PC-9 (cell line): Measurements from ENCODE around the gene ANKUB1. TPM values are rescaled to one million over a fixed set of nuclear protein-coding genes. Genes with fewer than 3 reads are reported as not detected.

Source experiments
- BruUV-seq: library from RNA; stranded (reverse); fragments of 400-500 nt; replicated peaks from 2 replicates; lab custom pipeline; 2021; lab: Mats Ljungman, UMichigan
- CTCF ChIA-PET: fragments of 300-600 bp; sonication (Branson Sonifier 250); formaldehyde crosslinking; loops from one replicate; lab custom pipeline; 2022; ENCODE audit warnings: antibody characterized with exemption; lab: Charles Lee
- POLR2A ChIA-PET: fragments of 300-600 bp; sonication (Branson Sonifier 250); formaldehyde crosslinking; loops from one replicate; lab custom pipeline; 2022; ENCODE audit warnings: antibody characterized with exemption; ENCODE audit not compliant: unreplicated experiment; lab: Charles Lee
- DNase-seq, 2 experiments: peaks; one replicate each; pipeline versions ENCODE4 v3.0.0 to v3.0.0-alpha.2; 2015 to 2022; ENCODE audit warnings: mixed read lengths in 1 of 2
- H2AFZ ChIP-seq: fragments of 200-600 bp; sonication (generic); 2 replicates; pipeline ENCODE4 v1.8.1; 2017; ENCODE audit warnings: antibody characterized with exemption
- H3F3A ChIP-seq: fragments of 200-600 bp; sonication (generic); 2 replicates; pipeline ENCODE4 v1.8.1; 2017; ENCODE audit warnings: antibody characterized with exemption, mild to moderate bottlenecking, low read depth; ENCODE audit not compliant: insufficient read depth
- H3K27ac ChIP-seq: fragments of 200-600 bp; sonication (generic); 2 replicates; pipeline ENCODE4 v1.6.1; 2016; ENCODE audit warnings: mixed run types
- H3K27me3 ChIP-seq: fragments of 200-600 bp; sonication (generic); 2 replicates; pipeline ENCODE4 v1.6.1; 2016; ENCODE audit warnings: low read depth, mixed run types; ENCODE audit not compliant: insufficient read depth
- H3K36me3 ChIP-seq: fragments of 200-600 bp; sonication (generic); 2 replicates; pipeline ENCODE4 v1.6.1; 2016; ENCODE audit warnings: low read depth, mixed run types
- H3K4me1 ChIP-seq: fragments of 200-600 bp; sonication (generic); replicated peaks from 2 replicates; pipeline ENCODE4 v1.6.1; 2016; ENCODE audit warnings: mixed run types; ENCODE audit not compliant: insufficient read depth
- H3K4me2 ChIP-seq: fragments of 200-600 bp; sonication (generic); 2 replicates; pipeline ENCODE4 v1.6.1; 2017; ENCODE audit warnings: mixed run types
- H3K4me3 ChIP-seq: fragments of 200-600 bp; sonication (generic); 2 replicates; pipeline ENCODE4 v1.6.1; 2016; ENCODE audit warnings: mixed run types
- H3K79me2 ChIP-seq: fragments of 200-600 bp; sonication (generic); 2 replicates; pipeline ENCODE4 v1.6.1; 2017; ENCODE audit warnings: low read depth, mixed run types
- H3K9me2 ChIP-seq: fragments of 200-600 bp; sonication (generic); 2 replicates; pipeline ENCODE4 v1.8.1; 2017; ENCODE audit warnings: mild to moderate bottlenecking; ENCODE audit not compliant: insufficient read depth
- H3K9me3 ChIP-seq: fragments of 200-600 bp; sonication (generic); 2 replicates; pipeline ENCODE4 v1.8.1; 2016; ENCODE audit warnings: low read depth; ENCODE audit not compliant: insufficient read depth
- H4K20me1 ChIP-seq: fragments of 200-600 bp; sonication (generic); 2 replicates; pipeline ENCODE4 v1.8.1; 2017; ENCODE audit not compliant: insufficient read depth
- EZH2 ChIP-seq: fragments of 200-600 bp; sonication (generic); IDR thresholded peaks from 2 replicates; pipeline ENCODE4 v1.8.0; 2017; ENCODE audit warnings: antibody characterized with exemption, low read depth
- intact Hi-C: fragments of 100-400 bp; cut with micrococcal nuclease; formaldehyde crosslinking; loops from one replicate; pipeline ENCODE4 v1.10.0; 2022; ENCODE audit not compliant: unreplicated experiment
- total RNA-seq: library from RNA; stranded (reverse); gene quantifications from 2 replicates; pipeline ENCODE4 v1.2.3, GENCODE V29; 2021
- TF ChIP-seq, protein P1 (sequence below): fragments of 200-600 bp; sonication (generic); conservative IDR thresholded peaks from 2 replicates; pipeline ENCODE4 v1.6.1; 2017; ENCODE audit warnings: mixed run types, antibody characterized with exemption, mild to moderate bottlenecking, moderate library complexity

ANKUB1 gene
- total RNA-seq, 1 experiment from 2014 or later: not detected

DNA sequence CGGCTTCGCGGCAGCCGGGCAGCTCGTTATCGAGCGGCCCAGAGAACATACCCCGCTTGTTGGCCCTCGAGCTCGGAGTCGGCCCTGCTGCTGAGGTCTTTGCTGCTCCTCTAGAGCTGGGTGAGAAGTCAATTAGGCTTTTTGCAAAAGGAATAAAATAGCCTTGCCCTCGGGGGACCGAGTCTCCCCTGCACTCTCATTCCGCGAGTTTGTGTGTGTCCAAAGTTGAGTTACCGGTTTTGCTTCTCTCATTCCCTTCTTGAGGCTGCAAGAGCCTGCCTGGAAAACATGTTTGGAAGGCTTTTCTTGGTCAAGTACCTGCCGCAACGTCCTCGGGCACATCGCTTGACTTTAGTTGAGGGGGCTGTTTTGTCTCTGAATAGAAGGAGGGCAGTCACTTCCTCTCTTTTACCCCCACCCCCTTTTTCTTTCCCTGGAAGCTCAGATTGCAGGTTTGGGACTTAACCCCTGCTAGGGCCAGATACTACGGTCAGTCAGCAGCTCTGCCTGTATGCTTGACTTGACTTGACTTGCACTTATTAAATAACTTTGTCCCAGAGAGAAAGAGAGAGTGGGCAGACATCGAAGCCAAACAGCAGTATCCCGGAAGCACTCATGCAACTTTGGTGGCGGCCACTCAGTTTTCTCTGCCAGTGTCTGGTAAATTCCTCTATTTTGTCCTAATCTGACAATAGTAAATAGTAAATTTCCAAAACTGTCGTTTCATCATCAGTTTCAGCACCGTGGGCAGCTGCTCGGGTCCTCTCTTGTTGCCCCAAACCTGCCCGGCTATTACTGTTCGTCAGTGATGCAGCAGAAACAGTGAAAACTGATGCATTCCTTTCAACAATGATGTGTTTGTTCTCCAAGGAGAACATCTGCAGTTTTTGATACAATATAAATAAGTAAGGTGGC lies 21.3 kb upstream of the ANKUB1 start:
- intact Hi-C loops: loop anchor here (2.0 to 5.0 kb wide), 3 partner anchors 61 to 427 kb away; partner anchors contain the start of genes COMMD2 and WWTR1
- peak; percentile 54 to 73 for DNase-seq
- BruUV-seq: TSS peak; percentile 49
- TF ChIP-seq, protein P1, sequence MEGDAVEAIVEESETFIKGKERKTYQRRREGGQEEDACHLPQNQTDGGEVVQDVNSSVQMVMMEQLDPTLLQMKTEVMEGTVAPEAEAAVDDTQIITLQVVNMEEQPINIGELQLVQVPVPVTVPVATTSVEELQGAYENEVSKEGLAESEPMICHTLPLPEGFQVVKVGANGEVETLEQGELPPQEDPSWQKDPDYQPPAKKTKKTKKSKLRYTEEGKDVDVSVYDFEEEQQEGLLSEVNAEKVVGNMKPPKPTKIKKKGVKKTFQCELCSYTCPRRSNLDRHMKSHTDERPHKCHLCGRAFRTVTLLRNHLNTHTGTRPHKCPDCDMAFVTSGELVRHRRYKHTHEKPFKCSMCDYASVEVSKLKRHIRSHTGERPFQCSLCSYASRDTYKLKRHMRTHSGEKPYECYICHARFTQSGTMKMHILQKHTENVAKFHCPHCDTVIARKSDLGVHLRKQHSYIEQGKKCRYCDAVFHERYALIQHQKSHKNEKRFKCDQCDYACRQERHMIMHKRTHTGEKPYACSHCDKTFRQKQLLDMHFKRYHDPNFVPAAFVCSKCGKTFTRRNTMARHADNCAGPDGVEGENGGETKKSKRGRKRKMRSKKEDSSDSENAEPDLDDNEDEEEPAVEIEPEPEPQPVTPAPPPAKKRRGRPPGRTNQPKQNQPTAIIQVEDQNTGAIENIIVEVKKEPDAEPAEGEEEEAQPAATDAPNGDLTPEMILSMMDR: no peak
- no peak for TF ChIP-seq EZH2
- peaks cover 22% of the 10 kb centered on the region for H4K20me1 ChIP-seq
- ChIA-PET POLR2A (interaction anchor here (0.5 to 0.9 kb wide), 6 partner anchors 9 to 501 kb away, joined by 3 to 4 read pairs (median 4); no protein-coding TSS in a partner anchor), CTCF (no interaction called here)
- peaks cover 23% of the 10 kb centered on the region for H3F3A ChIP-seq
- H3K27me3 ChIP-seq: no peaks in the 10 kb centered on the region
- H3K4me3 ChIP-seq: peak overlapping the region; percentile 84
- no peaks in the 10 kb centered on the region for H3K36me3 ChIP-seq
- H2AFZ ChIP-seq: peak overlapping the region; percentile 94
- H3K27ac ChIP-seq: peak overlapping the region; percentile 96
- peak overlapping the region; percentile 83 for H3K4me2 ChIP-seq
- H3K79me2 ChIP-seq: peaks cover 56% of the 10 kb centered on the region
- H3K4me1 ChIP-seq: peaks cover 46% of the 10 kb centered on the region
- no peaks in the 10 kb centered on the region for H3K9me3 ChIP-seq
- H3K9me2 ChIP-seq: no peaks in the 10 kb centered on the region

DNA sequence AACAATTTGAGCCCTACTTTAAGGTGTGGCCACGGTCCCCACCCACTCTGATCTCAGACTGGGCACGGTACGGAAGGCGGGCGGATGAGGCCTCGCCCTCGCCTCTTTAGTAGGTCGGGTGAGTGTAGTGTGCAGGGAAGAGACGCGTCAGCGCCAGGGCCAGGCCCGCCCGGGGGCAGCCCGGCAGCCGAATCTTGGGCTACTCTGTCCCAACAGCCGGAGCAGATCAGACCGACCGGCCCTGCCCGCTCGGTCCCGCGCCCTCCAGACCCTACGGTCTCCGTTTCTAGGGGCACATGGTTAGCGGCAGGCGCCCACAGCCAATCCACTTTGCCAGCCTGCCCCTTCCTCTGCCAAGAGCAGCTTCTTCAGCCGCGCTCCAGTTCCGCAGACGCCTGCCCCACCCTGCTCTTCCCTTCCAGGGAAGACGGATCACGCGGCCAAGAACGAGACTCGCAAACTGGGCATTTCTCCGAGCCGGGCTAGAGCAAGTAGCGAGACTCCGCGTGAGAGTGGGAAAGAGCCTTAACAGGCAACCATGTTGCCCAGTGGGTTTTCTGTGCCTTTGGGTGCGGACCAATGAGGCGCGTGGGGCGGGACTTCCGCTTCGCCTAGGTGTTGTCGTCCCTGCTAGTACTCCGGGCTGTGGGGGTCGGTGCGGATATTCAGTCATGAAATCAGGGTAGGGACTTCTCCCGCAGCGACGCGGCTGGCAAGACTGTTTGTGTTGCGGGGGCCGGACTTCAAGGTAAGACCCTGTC lies 20.4 kb upstream of the ANKUB1 start, which contains the start of gene RNF13:
Gene RNF13, plus strand, starts transcription at position 610 of the 761 bp plus-strand sequence. CDS start 32,812 bp downstream, outside the sequence.
- Histone ChIP-seq H3K9me2 (no peaks in the 10 kb centered on the region), H3K4me3 (peak within 1 kb of the TSS; percentile 84), H3K4me1 (peaks cover 46% of the 10 kb centered on the region), H3K36me3 (no peaks in the 10 kb centered on the region), H3K27ac (peak within 1 kb of the TSS; percentile 96), H3K4me2 (peak within 1 kb of the TSS; percentile 83), H2AFZ (peak within 1 kb of the TSS; percentile 94), H4K20me1 (peaks cover 22% of the 10 kb centered on the region), H3K79me2 (peaks cover 47% of the 10 kb centered on the region), H3K9me3 (no peaks in the 10 kb centered on the region), H3K27me3 (no peaks in the 10 kb centered on the region), H3F3A (peaks cover 23% of the 10 kb centered on the region)
- POLR2A ChIA-PET: interaction anchor here (0.5 to 0.9 kb wide), 4 partner anchors 10 to 337 kb away, joined by 3 to 5 read pairs (median 4); no protein-coding TSS in a partner anchor
- peak; percentile 82 to 93 for DNase-seq
- CTCF ChIA-PET: no interaction called here
- TF ChIP-seq EZH2: no peak
- TF ChIP-seq, protein P1: no peak
- BruUV-seq: no TSS peak
- intact Hi-C loops: loop anchor here (2.0 to 5.0 kb wide), 3 partner anchors 60 to 426 kb away; partner anchors contain the start of genes COMMD2 and WWTR1

DNA sequence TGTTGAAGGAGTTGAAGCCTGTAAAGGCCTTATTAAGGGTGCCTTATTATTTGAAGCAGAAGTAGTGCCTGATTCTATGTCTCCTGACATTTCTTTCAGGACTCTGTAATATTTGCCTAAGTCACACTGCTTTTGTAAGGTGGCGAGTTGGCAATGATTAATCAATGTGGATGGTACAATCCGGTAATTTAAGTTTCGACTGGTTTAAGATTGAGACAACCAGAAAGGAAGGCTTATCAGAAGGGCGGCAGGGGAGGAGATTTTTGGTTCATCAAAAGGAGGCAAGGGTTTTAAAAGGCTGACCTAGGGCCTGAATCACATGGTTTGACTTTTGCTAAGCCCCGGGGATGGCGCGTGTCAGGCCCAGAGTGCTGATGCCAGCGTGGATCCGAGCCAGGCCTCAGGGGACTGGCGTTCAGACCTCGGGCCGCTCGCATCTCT lies 19.8 kb upstream of the ANKUB1 start:
- intact Hi-C loops: loop anchor here (2.0 to 5.0 kb wide), 3 partner anchors 60 to 425 kb away; partner anchors contain the start of genes COMMD2 and WWTR1
- Histone ChIP-seq H3K4me2 (peak overlapping the region; percentile 83), H3K9me2 (no peaks in the 10 kb centered on the region), H3K79me2 (peaks cover 41% of the 10 kb centered on the region), H3K27me3 (no peaks in the 10 kb centered on the region), H3K4me3 (peak overlapping the region; percentile 84), H3K27ac (peak overlapping the region; percentile 96), H2AFZ (peak overlapping the region; percentile 94), H3F3A (peaks cover 23% of the 10 kb centered on the region), H3K4me1 (peaks cover 44% of the 10 kb centered on the region), H4K20me1 (peaks cover 22% of the 10 kb centered on the region), H3K36me3 (no peaks in the 10 kb centered on the region), H3K9me3 (no peaks in the 10 kb centered on the region)
- no peak for DNase-seq
- TF ChIP-seq, protein P1: no peak
- TF ChIP-seq EZH2: no peak
- ChIA-PET POLR2A (interaction anchor here (0.5 to 0.9 kb wide), 2 partner anchors 76 to 236 kb away, joined by 3 to 5 read pairs; no protein-coding TSS in a partner anchor), CTCF (no interaction called here)
- BruUV-seq: TSS peak; percentile 85
